ENCODE results near the gene MAGED2.
"Not testable (repeated sequence)": the region's sequence is repeated elsewhere in the genome, so short reads cannot be mapped to it uniquely, and the experiment has no call there.

Gene MAGED2

GRCh38 chrX:54807524-54808108, at the start of gene MAGED2:
TSS of gene MAGED2 (plus strand) at chrX:54807745. CDS start at chrX:54809332, 1,587 bp downstream.
- no peak for DNase-seq

GRCh38 chrX:54758114-54759055, 49.2 kb upstream of the MAGED2 start:
- no peak for DNase-seq

GRCh38 chrX:54774391-54775094, 33.0 kb upstream of the MAGED2 start:
- DNase-seq: not testable (repeated sequence)

- no peak for DNase-seq
Observed at GRCh38 chrX:54776061-54776460, 31.5 kb upstream of the MAGED2 start.

GRCh38 chrX:54776987-54777672, 30.4 kb upstream of the MAGED2 start:
- no peak for DNase-seq

- DNase-seq: no peak
Observed at GRCh38 chrX:54785901-54786300, 21.6 kb upstream of the MAGED2 start.

GRCh38 chrX:54786967-54787366, 20.6 kb upstream of the MAGED2 start:
- no peak for DNase-seq

- DNase-seq: no peak
Observed at GRCh38 chrX:54788446-54788845, 19.1 kb upstream of the MAGED2 start.

- not testable (repeated sequence) for DNase-seq
Observed at GRCh38 chrX:54789405-54789804, 18.1 kb upstream of the MAGED2 start.

GRCh38 chrX:54794028-54794427, 13.5 kb upstream of the MAGED2 start:
- no peak for DNase-seq

GRCh38 chrX:54794795-54795194, 12.8 kb upstream of the MAGED2 start:
- DNase-seq: no peak

GRCh38 chrX:54798137-54798536, 9.4 kb upstream of the MAGED2 start, which contains the start of gene ITIH6:
TSS of gene ITIH6 (minus strand) at chrX:54798255. CDS start at chrX:54798210, 45 bp downstream.
- DNase-seq: no peak

- DNase-seq: no peak
Observed at GRCh38 chrX:54799046-54799445, 8.5 kb upstream of the MAGED2 start.

- peak; percentile 47 for DNase-seq
Observed at GRCh38 chrX:54808109-54808604, 612 bp downstream of the MAGED2 start.

- DNase-seq: peak; percentile 96
Observed at GRCh38 chrX:54808605-54809483, 1.3 kb downstream of the MAGED2 start.

GRCh38 chrX:54810532-54810931, 3.0 kb downstream of the MAGED2 start:
- DNase-seq: no peak

GRCh38 chrX:54811301-54811885, 3.8 kb downstream of the MAGED2 start:
- DNase-seq: no peak

- no peak for DNase-seq
Observed at GRCh38 chrX:54812306-54812705, 4.8 kb downstream of the MAGED2 start.

GRCh38 chrX:54817220-54817820, 9.8 kb downstream of the MAGED2 start:
- DNase-seq: no peak

GRCh38 chrX:54818221-54818620, 10.7 kb downstream of the MAGED2 start:
- no peak for DNase-seq

GRCh38 chrX:54819201-54819600, 11.7 kb downstream of the MAGED2 start:
- no peak for DNase-seq
